Stomach (tissue), 9 donors: ENCODE data around the gene BUD13. TPM values are rescaled to one million over a fixed set of nuclear protein-coding genes. Genes with fewer than 3 reads are reported as not detected.

ENCODE experiments used
- DNase-seq, 2 donors: peaks; one replicate each; pipeline versions ENCODE4 v3.0.0 to v3.0.0-alpha.2; 2013 to 2019
- H3K27ac ChIP-seq, 5 donors: fragments of 200-600 bp in 4 of 5; sonication (generic) in 4 of 5; one replicate each; pipeline ENCODE4 v1.5.1; 2013 to 2019; ENCODE audit warnings: mild to moderate bottlenecking in 1 of 5, moderate library complexity in 1 of 5
- H3K27me3 ChIP-seq, 3 donors: fragments of 200-600 bp; sonication (generic); one replicate each; pipeline ENCODE4 v1.5.1; 2017 to 2019; ENCODE audit warnings: mixed run types in 1 of 3
- H3K36me3 ChIP-seq, 4 donors: fragments of 200-600 bp; sonication (generic); 1 replicate in 3 of 4; 2 replicates in 1 of 4; pipeline ENCODE4 v1.5.1; 2016 to 2019
- H3K4me1 ChIP-seq, 4 donors: fragments of 200-600 bp; sonication (generic); one replicate each; pipeline ENCODE4 v1.5.1; 2016 to 2019
- H3K4me3 ChIP-seq, 4 donors: fragments of 200-600 bp; sonication (generic) in 3 of 4; one replicate each; pipeline ENCODE4 v1.5.1; 2016 to 2019; ENCODE audit warnings: mild to moderate bottlenecking in 1 of 4
- H3K9me3 ChIP-seq, 4 donors: fragments of 200-600 bp; sonication (generic); one replicate each; pipeline ENCODE4 v1.5.1; 2016 to 2019
- CTCF ChIP-seq, 7 experiments: fragments of 450-650 bp in 4 of 7; fragments of 200-600 bp in 3 of 7; sonication (generic) in 3 of 7; IDR thresholded peaks; one replicate each; pipeline ENCODE4 v1.5.1; 2016 to 2019; ENCODE audit warnings: antibody characterized with exemption in 7 of 7, control low read depth in 2 of 7, mild to moderate bottlenecking in 1 of 7
- EP300 ChIP-seq: sonication (generic); formaldehyde crosslinking; IDR thresholded peaks from one replicate; pipeline ENCODE4 v1.6.1; 2017; ENCODE audit warnings: antibody characterized with exemption
- POLR2A ChIP-seq, 4 donors: fragments of 450-650 bp; IDR thresholded peaks; one replicate each; pipeline ENCODE4 v1.6.1; 2016; ENCODE audit warnings: antibody characterized with exemption in 4 of 4, control low read depth in 2 of 4, mild to moderate bottlenecking in 1 of 4, moderate library complexity in 1 of 4
- POLR2AphosphoS5 ChIP-seq, 3 donors: sonication (generic); formaldehyde crosslinking; IDR thresholded peaks; one replicate each; pipeline ENCODE4 v1.6.1; 2016; ENCODE audit warnings: antibody characterized with exemption in 3 of 3
- WGBS, 5 donors: extraction: QIAGEN DNeasy Blood & Tissue Kit in 3 of 5; methylation state at CpG; one replicate each; pipeline versions ENCODE4 v1.1.5 to v1.1.7; 2013 to 2018; 5-methylcytosine and 5-hydroxymethylcytosine counted together
- intact Hi-C: fragments of 100-400 bp; cut with DNase I; formaldehyde crosslinking; loops from one replicate; pipeline ENCODE4 v1.15.1; 2023; ENCODE audit warnings: low total_unique reads
- polyA plus RNA-seq, 3 donors: library from polyadenylated mRNA; stranded (reverse); fragments of 200-250 nt; gene quantifications; one replicate each; pipeline ENCODE4 v1.2.3, GENCODE V29; 2013
- total RNA-seq, 5 donors: library from RNA; depleted of rRNA; stranded (reverse); fragments of >200 nt; gene quantifications; one replicate each; pipeline versions ENCODE4 v1.1.0 to v1.2.3, GENCODE V29; 2014 to 2016
- donor health status: healthy with polysubstance abuse.
- donor health status: Bipolar disorder and iron deficiency.
- donor health status: healthy.

The BUD13 gene
- total and polyA plus RNA-seq, 8 donors, result 4.1 to 21.7 (median 15.8) TPM

GRCh38 chr11:116702772-116703385 lies 69.9 kb downstream of the BUD13 start:
- Histone ChIP-seq H3K4me3 (no peak overlapping the region), H3K27ac (no peak overlapping the region), H3K4me1 (peaks cover 0 to 9% (median 8%) of the 10 kb centered on the region in 4 donors), H3K9me3 (no peaks in the 10 kb centered on the region), H3K27me3 (peaks cover 0 to 30% (median 8%) of the 10 kb centered on the region in 3 donors), H3K36me3 (no peaks in the 10 kb centered on the region)
- DNase-seq, result no peak
- intact Hi-C loops, result no loop called here
- TF ChIP-seq CTCF (IDR thresholded peaks at IDR 0.05) (no peak), POLR2A (IDR thresholded peaks at IDR 0.05) (no peak), EP300 (no peak), POLR2AphosphoS5 (IDR thresholded peaks at IDR 0.05) (no peak)
- 68 to 75% (median 73%) methylated on average over 8 of the region's 8 CpGs for WGBS, 5 donors

- DNase-seq, result no peak
- WGBS, 5 donors, result 62 to 80% (median 71%) methylated on average over 2 of the region's 2 CpGs
- peaks cover 0 to 2% (median under 1%) of the 10 kb centered on the region in 4 donors for H3K4me1 ChIP-seq
- H3K4me3 ChIP-seq, result no peak overlapping the region
- TF ChIP-seq POLR2A (IDR thresholded peaks at IDR 0.05) (no peak), EP300 (no peak), POLR2AphosphoS5 (IDR thresholded peaks at IDR 0.05) (no peak), CTCF (IDR thresholded peaks at IDR 0.05) (no peak)
- no peak overlapping the region for H3K27ac ChIP-seq
- no peaks in the 10 kb centered on the region for H3K36me3 ChIP-seq
- H3K27me3 ChIP-seq, result peaks cover 0 to 29% (median under 1%) of the 10 kb centered on the region in 3 donors
- H3K9me3 ChIP-seq, result no peaks in the 10 kb centered on the region
- intact Hi-C loops, result no loop called here
Measured at GRCh38 chr11:116701876-116702275, 70.9 kb downstream of the BUD13 start.

DNA sequence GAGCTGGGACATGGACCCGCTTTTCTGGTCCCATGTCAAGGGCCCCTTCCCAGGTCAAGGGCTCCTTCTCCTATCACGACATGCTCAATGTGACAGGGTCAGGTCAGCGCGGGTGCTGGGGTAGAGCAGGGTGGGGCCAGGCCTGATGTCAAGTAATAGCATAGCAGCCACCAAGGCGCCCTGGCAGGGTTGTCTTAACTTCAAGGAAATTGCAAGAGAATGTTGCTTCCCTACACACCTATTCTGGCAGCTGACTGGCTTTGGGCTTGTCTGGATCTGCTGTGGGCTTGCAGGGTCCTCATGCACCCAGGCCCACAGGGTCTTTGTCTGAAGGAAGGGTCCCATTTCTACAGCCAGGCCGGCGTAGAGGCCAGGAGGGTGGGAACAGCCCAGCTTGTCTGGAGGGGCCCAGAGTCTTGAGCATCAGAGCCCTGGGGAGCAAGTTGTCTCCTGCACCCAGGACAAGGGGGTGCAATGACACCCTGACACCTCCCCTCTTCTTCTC lies 71.4 kb downstream of the BUD13 start:
- WGBS, 5 donors, result 86 to 91% (median 88%) methylated on average over 7 of the region's 7 CpGs
- Histone ChIP-seq H3K27me3 (peaks cover 0 to 29% (median 0%) of the 10 kb centered on the region in 3 donors), H3K9me3 (no peaks in the 10 kb centered on the region), H3K4me1 (no peaks in the 10 kb centered on the region), H3K4me3 (no peak overlapping the region), H3K36me3 (no peaks in the 10 kb centered on the region), H3K27ac (no peak overlapping the region)
- intact Hi-C loops, result no loop called here
- no peak for TF ChIP-seq EP300
- TF ChIP-seq CTCF (IDR thresholded peaks at IDR 0.05), result no peak
- TF ChIP-seq POLR2AphosphoS5 (IDR thresholded peaks at IDR 0.05), result no peak
- no peak for TF ChIP-seq POLR2A (IDR thresholded peaks at IDR 0.05)
- peak in 1 of 2 donors; percentile 24 for DNase-seq

- Histone ChIP-seq H3K36me3 (no peaks in the 10 kb centered on the region), H3K9me3 (no peaks in the 10 kb centered on the region), H3K27me3 (peaks cover 0 to 28% (median 0%) of the 10 kb centered on the region in 3 donors), H3K27ac (no peak overlapping the region), H3K4me3 (no peak overlapping the region), H3K4me1 (no peaks in the 10 kb centered on the region)
- intact Hi-C loops, result no loop called here
- WGBS, 5 donors, result 76 to 95% (median 93%) methylated on average over 5 to 6 of the region's 6 CpGs
- peak in 1 of 2 donors; percentile 10 for DNase-seq
- TF ChIP-seq POLR2A (IDR thresholded peaks at IDR 0.05) (no peak), EP300 (no peak), POLR2AphosphoS5 (IDR thresholded peaks at IDR 0.05) (no peak), CTCF (IDR thresholded peaks at IDR 0.05) (no peak)
Measured at GRCh38 chr11:116700586-116701220, 72.1 kb downstream of the BUD13 start.

Other genes with a start within 250 kb of the BUD13 start
- 10 to 100 TPM; 19.3 to 54.9 (median 25.7) TPM for gene ZPR1, start 15.0 kb upstream of the BUD13 start, total RNA-seq
- gene ZPR1, start 15.0 kb upstream of the BUD13 start, polyA plus RNA-seq, result 10 to 100 TPM; 17.8 to 34.8 (median 19.4) TPM
- gene APOA5, start 18.9 kb upstream of the BUD13 start, total RNA-seq, result not detected
- gene APOA5, start 18.9 kb upstream of the BUD13 start, polyA plus RNA-seq, result not detected
- 100 to 1,000 TPM in 1 of 5 donors, not detected in 4; 278 TPM for gene APOA4, start 50.3 kb upstream of the BUD13 start, total RNA-seq
- under 1 TPM; 0.08 to 0.46 (median 0.44) TPM for gene APOA4, start 50.3 kb upstream of the BUD13 start, polyA plus RNA-seq
- 10 to 100 TPM in 1 of 5 donors, not detected in 4; 18.9 TPM for gene APOC3, start 56.9 kb upstream of the BUD13 start, total RNA-seq
- not detected for gene APOC3, start 56.9 kb upstream of the BUD13 start, polyA plus RNA-seq
- gene APOA1, start 64.6 kb upstream of the BUD13 start, total RNA-seq, result 10 to 100 TPM in 2 of 5 donors, under 1 TPM in 1, not detected in 2; 0.87 to 73.6 (median 22.9) TPM
- gene APOA1, start 64.6 kb upstream of the BUD13 start, polyA plus RNA-seq, result 10 to 100 TPM in 2 of 3 donors, 1 to 10 TPM in 1; 8.7 to 51.0 (median 10.5) TPM